Karpas-422 (cell line): Measurements from ENCODE around the gene SVBP. TPM values are rescaled to one million over a fixed set of nuclear protein-coding genes. Genes with fewer than 3 reads are reported as not detected.

Source experiments
- DNase-seq: peaks from one replicate; pipeline ENCODE4 v3.0.0-alpha.2; 2015
- H2AFZ ChIP-seq: fragments of 200-600 bp; sonication (generic); 2 replicates; pipeline ENCODE4 v1.6.1; 2014; ENCODE audit warnings: antibody characterized with exemption, low read length, mixed read lengths
- H3K27ac ChIP-seq: fragments of 200-600 bp; sonication (generic); 2 replicates; pipeline ENCODE4 v1.5.1; 2014; ENCODE audit warnings: mild to moderate bottlenecking, low read length, moderate library complexity
- H3K27me3 ChIP-seq: fragments of 200-600 bp; sonication (generic); 2 replicates; pipeline ENCODE4 v1.6.1; 2014; ENCODE audit warnings: low read length, mixed read lengths
- H3K36me3 ChIP-seq: fragments of 200-600 bp; sonication (generic); 2 replicates; pipeline ENCODE4 v1.6.1; 2014; ENCODE audit warnings: low read length, mixed read lengths; ENCODE audit not compliant: insufficient read depth
- H3K4me1 ChIP-seq: fragments of 200-600 bp; sonication (generic); 2 replicates; pipeline ENCODE4 v1.6.1; 2014; ENCODE audit warnings: mild to moderate bottlenecking, low read length, mixed read lengths
- H3K4me2 ChIP-seq: fragments of 200-600 bp; sonication (generic); 2 replicates; pipeline ENCODE4 v1.6.1; 2014; ENCODE audit warnings: low read length, low read depth, mild to moderate bottlenecking; ENCODE audit not compliant: poor library complexity, severe bottlenecking
- H3K4me3 ChIP-seq: fragments of 200-600 bp; sonication (generic); 2 replicates; pipeline ENCODE4 v1.5.1; 2014; ENCODE audit warnings: mild to moderate bottlenecking, antibody characterized with exemption, low read length, mixed read lengths
- H3K79me2 ChIP-seq: fragments of 200-600 bp; sonication (generic); 2 replicates; pipeline ENCODE4 v1.6.1; 2014; ENCODE audit warnings: mild to moderate bottlenecking, low read length, mixed read lengths
- H3K9ac ChIP-seq: fragments of 200-600 bp; sonication (generic); 2 replicates; pipeline ENCODE4 v1.6.0; 2014; ENCODE audit warnings: low read length
- H3K9me2 ChIP-seq: fragments of 200-600 bp; sonication (generic), shearing (Covaris generic); replicated peaks from 2 replicates; pipeline ENCODE4 v1.6.0; 2014; ENCODE audit warnings: mild to moderate bottlenecking, low read length, moderate library complexity; ENCODE audit not compliant: insufficient read depth
- H3K9me3 ChIP-seq: fragments of 300-700, 200-600 bp; sonication (generic); 2 replicates; pipeline ENCODE4 v1.6.1; 2014; ENCODE audit warnings: low read length, mixed read lengths
- H4K20me1 ChIP-seq: fragments of 200-600 bp; sonication (generic); 2 replicates; pipeline ENCODE4 v1.6.1; 2014; ENCODE audit warnings: mild to moderate bottlenecking, antibody characterized with exemption, low read length, low read depth; ENCODE audit not compliant: insufficient read depth
- total RNA-seq: library from RNA; depleted of rRNA; stranded (reverse); fragments of >200 nt; shearing (Covaris generic); gene quantifications from 2 replicates; pipeline ENCODE4 v1.2.3, GENCODE V29; 2014; ENCODE audit warnings: low replicate concordance

The SVBP gene
- total RNA-seq, 1 experiment from 2014 or later = 18.2 TPM

- Histone ChIP-seq H3K4me3 (no peak overlapping the region), H3K4me1 (peaks cover 15% of the 10 kb centered on the region), H3K27ac (no peak overlapping the region), H3K79me2 (no peaks in the 10 kb centered on the region), H3K27me3 (no peaks in the 10 kb centered on the region), H3K9ac (no peak overlapping the region), H2AFZ (no peak overlapping the region), H3K36me3 (no peaks in the 10 kb centered on the region), H3K9me2 (no peaks in the 10 kb centered on the region), H4K20me1 (no peaks in the 10 kb centered on the region), H3K9me3 (no peaks in the 10 kb centered on the region), H3K4me2 (no peak overlapping the region)
- DNase-seq = no peak
These were observed 20.5 kb upstream of the SVBP start for GRCh38 chr1:42837709-42838108.

- H3K9me2 ChIP-seq = no peaks in the 10 kb centered on the region
- no peak for DNase-seq
- no peaks in the 10 kb centered on the region for H3K36me3 ChIP-seq
- no peak overlapping the region for H3K4me2 ChIP-seq
- H2AFZ ChIP-seq = no peak overlapping the region
- H3K9me3 ChIP-seq = no peaks in the 10 kb centered on the region
- no peak overlapping the region for H3K4me3 ChIP-seq
- no peaks in the 10 kb centered on the region for H3K79me2 ChIP-seq
- H3K27ac ChIP-seq = no peak overlapping the region
- H4K20me1 ChIP-seq = no peaks in the 10 kb centered on the region
- H3K27me3 ChIP-seq = no peaks in the 10 kb centered on the region
- H3K4me1 ChIP-seq = peaks cover 15% of the 10 kb centered on the region
- no peak overlapping the region for H3K9ac ChIP-seq
These were observed 18.2 kb upstream of the SVBP start for GRCh38 chr1:42835422-42835821.

- Histone ChIP-seq H3K9me3 (no peaks in the 10 kb centered on the region), H3K27ac (no peak overlapping the region), H3K79me2 (no peaks in the 10 kb centered on the region), H3K36me3 (no peaks in the 10 kb centered on the region), H3K4me3 (no peak overlapping the region), H2AFZ (no peak overlapping the region), H3K9me2 (no peaks in the 10 kb centered on the region), H3K4me1 (peaks cover 15% of the 10 kb centered on the region), H4K20me1 (no peaks in the 10 kb centered on the region), H3K27me3 (no peaks in the 10 kb centered on the region), H3K4me2 (no peak overlapping the region), H3K9ac (no peak overlapping the region)
- DNase-seq = no peak
These were observed 17.6 kb upstream of the SVBP start for GRCh38 chr1:42834803-42835202.

- Histone ChIP-seq H3K9me3 (no peaks in the 10 kb centered on the region), H3K9me2 (no peaks in the 10 kb centered on the region), H3K27ac (no peak overlapping the region), H3K4me2 (no peak overlapping the region), H4K20me1 (no peaks in the 10 kb centered on the region), H3K4me1 (peaks cover 14% of the 10 kb centered on the region), H3K36me3 (no peaks in the 10 kb centered on the region), H3K9ac (no peak overlapping the region), H2AFZ (no peak overlapping the region), H3K79me2 (no peaks in the 10 kb centered on the region), H3K4me3 (no peak overlapping the region), H3K27me3 (no peaks in the 10 kb centered on the region)
- DNase-seq = no peak
These were observed 16.8 kb upstream of the SVBP start for GRCh38 chr1:42833981-42834380.

- Histone ChIP-seq H3K27me3 (no peaks in the 10 kb centered on the region), H3K36me3 (no peaks in the 10 kb centered on the region), H3K9me2 (no peaks in the 10 kb centered on the region), H3K4me2 (no peak overlapping the region), H3K27ac (no peak overlapping the region), H3K79me2 (no peaks in the 10 kb centered on the region), H3K9me3 (no peaks in the 10 kb centered on the region), H3K4me1 (peaks cover 3% of the 10 kb centered on the region; the same call in 1 of the 2 replicates), H3K9ac (no peak overlapping the region), H2AFZ (no peak overlapping the region), H3K4me3 (no peak overlapping the region), H4K20me1 (no peaks in the 10 kb centered on the region)
- no peak for DNase-seq
These were observed 15.5 kb upstream of the SVBP start for GRCh38 chr1:42832641-42833240.

GRCh38 chr1:42831273-42831672, 14.1 kb upstream of the SVBP start:
- Histone ChIP-seq H3K9ac (no peak overlapping the region), H3K27ac (no peak overlapping the region), H3K4me1 (peaks cover 3% of the 10 kb centered on the region; the same call in 1 of the 2 replicates), H3K79me2 (no peaks in the 10 kb centered on the region), H3K36me3 (no peaks in the 10 kb centered on the region), H4K20me1 (no peaks in the 10 kb centered on the region), H2AFZ (no peak overlapping the region), H3K27me3 (no peaks in the 10 kb centered on the region), H3K4me3 (no peak overlapping the region), H3K4me2 (no peak overlapping the region), H3K9me3 (no peaks in the 10 kb centered on the region), H3K9me2 (no peaks in the 10 kb centered on the region)
- no peak for DNase-seq

GRCh38 chr1:42830631-42831030, 13.4 kb upstream of the SVBP start:
- H2AFZ ChIP-seq = no peak overlapping the region
- H3K79me2 ChIP-seq = no peaks in the 10 kb centered on the region
- no peaks in the 10 kb centered on the region for H3K9me3 ChIP-seq
- H3K4me2 ChIP-seq = no peak overlapping the region
- H3K27me3 ChIP-seq = no peaks in the 10 kb centered on the region
- H4K20me1 ChIP-seq = no peaks in the 10 kb centered on the region
- no peak for DNase-seq
- H3K9ac ChIP-seq = no peak overlapping the region
- H3K4me3 ChIP-seq = no peak overlapping the region
- H3K27ac ChIP-seq = no peak overlapping the region
- H3K4me1 ChIP-seq = peaks cover 3% of the 10 kb centered on the region; the same call in 1 of the 2 replicates
- H3K9me2 ChIP-seq = no peaks in the 10 kb centered on the region
- no peaks in the 10 kb centered on the region for H3K36me3 ChIP-seq

- H3K4me3 ChIP-seq = no peak overlapping the region
- H3K4me2 ChIP-seq = no peak overlapping the region
- no peaks in the 10 kb centered on the region for H3K79me2 ChIP-seq
- H3K9me2 ChIP-seq = no peaks in the 10 kb centered on the region
- no peak overlapping the region for H3K9ac ChIP-seq
- H3K27ac ChIP-seq = no peak overlapping the region
- H3K9me3 ChIP-seq = no peaks in the 10 kb centered on the region
- no peak for DNase-seq
- H3K4me1 ChIP-seq = peaks cover 7% of the 10 kb centered on the region
- no peak overlapping the region for H2AFZ ChIP-seq
- H3K36me3 ChIP-seq = no peaks in the 10 kb centered on the region
- no peaks in the 10 kb centered on the region for H3K27me3 ChIP-seq
- H4K20me1 ChIP-seq = no peaks in the 10 kb centered on the region
These were observed 8.0 kb upstream of the SVBP start for GRCh38 chr1:42825036-42825851.
